H1 (cell line): ENCODE results near the gene PURB. TPM values are rescaled to one million over a fixed set of nuclear protein-coding genes. Genes with fewer than 3 reads are reported as not detected.

Experiments
- GABPA ChIP-seq: IDR thresholded peaks from 2 replicates; pipeline ENCODE4 v1.6.1; 2011; ENCODE audit warnings: mild to moderate bottlenecking, low read length, moderate library complexity, borderline replicate concordance; ENCODE audit not compliant: insufficient read depth
- SAP30 ChIP-seq: fragments of 300-600 bp; sonication (generic); IDR thresholded peaks from 2 replicates; pipeline ENCODE4 v1.7.1; 2012; ENCODE audit warnings: low read length, moderate library complexity, mild to moderate bottlenecking, inconsistent platforms; ENCODE audit not compliant: insufficient read depth, insufficient replicate concordance
- ZNF274 ChIP-seq: IDR thresholded peaks from 2 replicates; pipeline ENCODE4 v1.7.0; 2012; ENCODE audit warnings: low read length, borderline replicate concordance; ENCODE audit errors: extremely low read depth
- polyA plus RNA-seq, 7 experiments: library from polyadenylated mRNA; depleted of rRNA in 3 of 7; stranded (reverse) in 5 of 7; unstranded in 2 of 7; fragments of >200 nt in 5 of 7; fragments of 200-250 nt in 2 of 7; gene quantifications; 1 replicate in 5 of 7; 2 replicates in 1 of 7; 4 replicates in 1 of 7; pipeline versions ENCODE4 v1.2.1 to v1.2.3, GENCODE V29; 2011 to 2013; ENCODE audit warnings: missing spikeins in 2 of 7, mixed read lengths in 2 of 7
- total RNA-seq: library from RNA; stranded (reverse); fragmentation: NEBNext Ultra II Directional; extraction: Animal tissue kit (Norgen Biotek cat#: 25700); gene quantifications from 2 replicates; pipeline ENCODE4 v1.2.1, GENCODE V29; 2021

PURB gene
- total and polyA plus RNA-seq, 2 of the 8 experiments (the other 6 are each of a cell fraction or from before 2014, with no cell fraction given), result 3.3 to 22.7 TPM

DNA sequence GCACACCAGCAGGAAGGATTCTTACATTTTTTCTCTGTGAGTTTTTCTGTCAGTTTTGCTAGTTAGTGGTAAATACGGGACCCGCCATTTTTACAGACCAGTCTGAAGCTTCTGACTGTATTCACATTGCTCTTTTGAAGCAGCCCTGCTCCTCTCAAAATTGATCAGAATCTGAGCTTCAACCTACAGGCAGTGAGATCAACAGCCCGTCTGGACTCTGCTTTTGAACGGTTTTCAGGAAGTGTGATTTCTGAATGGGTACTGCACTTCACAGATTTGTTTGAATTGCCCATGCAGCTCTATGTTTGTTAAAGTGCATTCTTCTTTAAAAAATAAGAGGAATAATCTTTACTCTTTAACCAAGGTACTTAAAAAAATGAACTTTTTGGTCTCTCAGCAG lies 8.9 kb downstream of the PURB start (continued):
- TF ChIP-seq GABPA (no peak), ZNF274 (no peak), SAP30 (no peak)
